Fibroblast of lung (primary cell): Measurements from ENCODE around the gene JAG1.

Experiments used
- EZH2 ChIP-seq: IDR thresholded peaks from 2 replicates; pipeline ENCODE4 v1.5.1; 2012; ENCODE audit warnings: low read length, control low read depth, mild to moderate bottlenecking; ENCODE audit errors: missing control alignments
- TF ChIP-seq, protein P1 (sequence below), 2 donors: IDR thresholded peaks in 1 of 2; conservative IDR thresholded peaks in 1 of 2; 1 replicate in 1 of 2; 2 replicates in 1 of 2; pipeline ENCODE4 v1.5.1; 2011 to 2012; ENCODE audit warnings: low read length in 2 of 2, control low read depth in 1 of 2, inconsistent platforms in 1 of 2, low read depth in 1 of 2, mild to moderate bottlenecking in 1 of 2

DNA sequence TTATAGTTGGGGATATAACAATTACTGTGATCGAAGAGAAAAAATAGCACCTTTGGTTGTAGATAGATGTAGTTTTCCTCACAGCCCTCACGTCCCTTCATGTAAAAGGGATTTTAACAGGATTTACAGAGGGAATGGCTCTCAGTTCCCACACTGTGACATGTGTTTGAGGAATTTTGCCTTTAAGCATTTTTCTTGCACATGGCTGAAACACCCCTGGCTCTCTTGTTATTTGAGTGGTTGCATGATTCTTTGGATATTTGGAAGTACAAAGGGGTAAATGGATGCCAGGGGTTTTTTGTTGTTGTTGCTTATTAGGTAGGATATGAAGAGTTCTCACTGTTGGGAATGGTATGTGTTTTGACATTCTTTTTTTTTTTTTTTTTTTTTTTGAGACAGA lies 48.2 kb downstream of the JAG1 start:
- TF ChIP-seq, protein P1, sequence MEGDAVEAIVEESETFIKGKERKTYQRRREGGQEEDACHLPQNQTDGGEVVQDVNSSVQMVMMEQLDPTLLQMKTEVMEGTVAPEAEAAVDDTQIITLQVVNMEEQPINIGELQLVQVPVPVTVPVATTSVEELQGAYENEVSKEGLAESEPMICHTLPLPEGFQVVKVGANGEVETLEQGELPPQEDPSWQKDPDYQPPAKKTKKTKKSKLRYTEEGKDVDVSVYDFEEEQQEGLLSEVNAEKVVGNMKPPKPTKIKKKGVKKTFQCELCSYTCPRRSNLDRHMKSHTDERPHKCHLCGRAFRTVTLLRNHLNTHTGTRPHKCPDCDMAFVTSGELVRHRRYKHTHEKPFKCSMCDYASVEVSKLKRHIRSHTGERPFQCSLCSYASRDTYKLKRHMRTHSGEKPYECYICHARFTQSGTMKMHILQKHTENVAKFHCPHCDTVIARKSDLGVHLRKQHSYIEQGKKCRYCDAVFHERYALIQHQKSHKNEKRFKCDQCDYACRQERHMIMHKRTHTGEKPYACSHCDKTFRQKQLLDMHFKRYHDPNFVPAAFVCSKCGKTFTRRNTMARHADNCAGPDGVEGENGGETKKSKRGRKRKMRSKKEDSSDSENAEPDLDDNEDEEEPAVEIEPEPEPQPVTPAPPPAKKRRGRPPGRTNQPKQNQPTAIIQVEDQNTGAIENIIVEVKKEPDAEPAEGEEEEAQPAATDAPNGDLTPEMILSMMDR (conservative IDR thresholded peaks at IDR 0.05 in 1 of 2, IDR thresholded peaks at IDR 0.05 in 1 of 2; ENCODE audit: low read depth in 1 of 2, low read length in 2 of 2), result no peak
- no peak for TF ChIP-seq EZH2
